Inflammatory macrophage treated with lipopolysaccharide for 1 hour (primary cell): ENCODE results near the gene KLF7.
A peak's percentile ranks its signal among the peaks of the same experiment; 100 is the strongest.

Experiments
- DNase-seq, 2 donors: peaks; one replicate each; pipeline ENCODE4 v3.0.0-alpha.2; 2020 to 2022

KLF7 gene

DNA sequence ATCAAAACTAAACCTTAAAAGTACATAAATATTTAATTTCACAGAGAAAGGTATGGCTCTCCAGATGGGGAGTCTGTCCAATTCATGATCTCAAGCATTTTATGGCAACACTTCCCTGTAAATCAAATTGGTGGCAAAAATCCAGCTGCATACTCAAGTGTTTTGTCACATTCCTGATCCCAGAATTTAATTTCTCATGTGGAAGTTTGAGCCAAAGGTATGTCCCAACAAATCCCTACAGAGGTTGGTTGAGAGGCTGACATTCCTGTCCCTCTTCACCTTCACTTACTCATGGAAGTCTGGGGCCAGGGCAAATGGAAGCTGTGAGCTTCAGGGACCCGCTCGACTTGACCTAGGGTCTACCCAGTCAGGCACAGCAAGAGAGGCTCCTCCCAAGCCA, 17.7 kb downstream of the KLF7 start:
- no peak for DNase-seq

DNA sequence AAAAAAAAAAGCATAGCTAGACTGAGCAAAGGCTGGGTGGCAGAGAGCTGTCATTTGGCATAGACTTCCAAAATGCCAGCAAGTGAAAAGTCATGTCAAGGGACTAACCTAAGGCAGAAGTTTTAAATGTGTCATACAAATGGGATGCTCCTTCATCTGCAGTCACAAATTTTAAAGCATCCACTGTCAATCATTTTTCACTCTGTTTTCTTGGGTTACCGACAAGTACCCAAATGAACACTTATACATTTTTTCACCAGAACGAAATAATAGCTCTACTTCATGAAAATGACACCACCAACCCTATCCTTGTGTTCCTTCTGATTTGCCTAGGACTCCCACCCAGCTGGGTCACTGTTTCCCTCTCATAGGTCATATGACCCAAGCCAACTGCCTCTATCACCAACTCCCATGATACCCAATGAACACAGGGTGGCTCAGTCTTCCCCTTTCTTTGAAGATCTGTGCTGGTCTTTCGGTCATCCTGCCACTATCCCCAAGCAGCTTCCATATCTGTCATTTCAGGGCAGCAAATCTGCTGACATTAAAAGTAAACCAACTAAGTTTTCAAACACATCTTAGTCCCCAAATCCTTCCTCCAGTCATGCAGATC, 21.5 kb downstream of the KLF7 start:
- peak; percentile 48 to 72 for DNase-seq

DNA sequence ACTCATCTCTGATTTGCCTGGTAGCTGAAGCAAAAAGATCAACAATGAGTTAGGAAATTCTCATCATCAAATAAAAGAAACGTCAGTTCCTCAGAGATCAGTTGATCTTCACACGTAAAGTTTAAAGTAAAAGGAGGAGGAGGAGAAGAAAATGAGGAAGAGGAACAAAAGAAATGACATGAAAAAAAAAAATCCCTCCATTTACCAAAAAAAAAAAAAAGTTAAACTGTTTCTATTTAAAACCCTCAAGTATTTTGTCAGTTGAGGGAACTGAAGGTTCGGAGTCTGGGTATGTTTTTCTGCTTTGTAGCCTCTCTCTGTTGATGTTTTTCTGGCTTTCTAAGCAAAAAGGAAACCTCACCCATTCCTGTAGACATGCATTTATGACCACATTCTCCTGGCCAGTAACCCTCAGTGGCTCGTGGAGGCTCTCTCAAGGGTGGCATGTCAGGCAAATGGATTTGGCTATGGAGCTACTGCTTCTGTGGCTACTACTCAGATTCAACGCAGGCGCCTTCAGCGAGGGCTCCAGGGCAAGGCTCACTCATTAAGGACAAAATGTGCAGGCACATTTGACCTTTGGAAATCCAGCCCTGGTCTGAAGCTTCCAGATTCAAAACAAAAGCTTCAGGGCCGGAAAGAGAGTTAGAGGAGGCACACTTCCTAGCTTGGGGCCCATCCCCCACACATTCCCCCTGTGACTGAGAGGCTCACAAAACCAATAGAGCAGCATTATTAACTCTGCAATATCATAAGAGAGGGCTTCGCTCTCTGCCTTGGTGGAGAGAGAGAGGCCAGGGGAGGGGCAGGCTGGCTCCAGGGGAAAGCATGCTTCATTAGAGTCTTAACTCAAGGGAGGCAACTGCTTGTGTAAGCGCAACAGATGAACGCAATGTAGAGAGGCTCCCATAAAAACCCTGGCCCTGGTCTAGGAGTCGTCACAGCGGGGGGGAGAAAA, 22.3 kb downstream of the KLF7 start:
- peak; percentile 68 to 83 for DNase-seq

DNA sequence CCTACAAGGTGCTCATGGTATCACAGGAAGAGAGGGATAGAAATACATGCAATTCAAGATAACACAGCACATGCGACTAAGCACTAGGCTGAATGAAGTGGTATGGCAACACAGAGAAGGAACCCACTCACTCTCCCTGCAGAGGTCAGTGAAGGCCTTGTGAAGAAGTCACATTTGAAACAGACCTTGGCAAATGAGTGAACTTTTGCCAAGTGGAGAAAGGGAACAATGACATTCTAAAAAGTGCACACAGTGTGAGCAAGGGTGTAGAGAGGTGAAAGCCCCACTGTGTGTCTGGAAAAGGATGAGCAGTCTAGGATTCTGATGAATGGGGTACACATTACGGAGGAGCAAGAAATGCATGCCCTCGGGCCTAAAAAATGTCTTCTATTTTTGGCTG, 23.3 kb downstream of the KLF7 start:
- DNase-seq, result peak; percentile 54 to 76

DNA sequence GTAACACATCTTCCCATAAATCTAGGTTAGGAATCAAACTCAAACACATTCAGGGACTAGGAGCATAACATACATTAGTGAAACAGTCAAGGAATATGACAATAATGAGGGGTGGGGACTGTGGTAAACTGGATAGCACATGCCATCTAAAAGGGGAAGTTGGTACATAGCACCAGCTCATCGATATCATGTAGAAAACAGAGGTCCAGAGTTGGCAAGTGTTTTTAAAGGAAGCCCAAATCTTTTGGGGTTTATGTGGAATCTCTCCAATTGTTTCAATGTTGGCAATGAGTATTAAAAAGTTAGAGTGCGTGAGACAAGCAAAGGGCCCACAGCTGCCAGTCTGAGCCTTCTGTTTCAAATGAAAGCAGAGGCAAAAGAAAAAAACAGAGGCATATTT, 24.4 kb downstream of the KLF7 start:
- DNase-seq, result no peak

DNA sequence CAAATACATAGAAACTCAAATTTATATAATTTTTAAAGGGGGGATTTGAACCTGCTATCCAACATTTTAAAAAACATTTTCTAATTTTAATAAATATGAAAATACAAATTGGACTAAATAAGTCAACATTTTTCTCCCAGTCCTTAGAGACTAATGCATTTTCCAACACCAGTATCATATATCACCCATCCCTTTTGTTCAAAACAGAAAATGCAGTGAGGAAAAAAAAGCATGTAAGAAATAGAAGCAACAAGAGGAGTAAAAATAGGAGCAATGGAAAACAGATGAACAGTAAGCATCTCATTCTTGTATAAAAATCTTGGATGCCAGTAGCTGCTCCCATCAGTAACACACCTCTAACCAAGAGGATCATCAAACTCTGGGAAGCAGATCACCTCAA, 25.5 kb downstream of the KLF7 start:
- no peak for DNase-seq

DNA sequence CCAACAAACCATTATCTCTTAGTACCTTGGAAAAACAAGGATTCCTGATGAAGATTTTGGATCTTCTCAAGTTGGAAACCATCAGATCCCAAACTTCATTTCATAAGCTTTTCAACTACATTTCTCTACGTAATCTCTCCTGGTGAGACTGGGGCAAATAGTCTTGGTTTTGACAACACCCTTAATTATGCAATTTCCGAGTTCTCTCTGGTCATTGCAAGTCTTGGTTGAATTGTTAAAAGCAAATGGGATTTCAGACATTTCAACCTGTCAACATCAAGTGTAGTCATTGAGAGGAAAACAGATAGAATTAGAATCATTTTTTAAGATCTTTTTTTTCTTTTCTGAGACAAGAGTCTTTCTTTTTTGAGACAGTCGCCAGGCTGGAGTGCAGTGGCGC, 26.2 kb downstream of the KLF7 start:
- DNase-seq, result peak; percentile 71 to 79

DNA sequence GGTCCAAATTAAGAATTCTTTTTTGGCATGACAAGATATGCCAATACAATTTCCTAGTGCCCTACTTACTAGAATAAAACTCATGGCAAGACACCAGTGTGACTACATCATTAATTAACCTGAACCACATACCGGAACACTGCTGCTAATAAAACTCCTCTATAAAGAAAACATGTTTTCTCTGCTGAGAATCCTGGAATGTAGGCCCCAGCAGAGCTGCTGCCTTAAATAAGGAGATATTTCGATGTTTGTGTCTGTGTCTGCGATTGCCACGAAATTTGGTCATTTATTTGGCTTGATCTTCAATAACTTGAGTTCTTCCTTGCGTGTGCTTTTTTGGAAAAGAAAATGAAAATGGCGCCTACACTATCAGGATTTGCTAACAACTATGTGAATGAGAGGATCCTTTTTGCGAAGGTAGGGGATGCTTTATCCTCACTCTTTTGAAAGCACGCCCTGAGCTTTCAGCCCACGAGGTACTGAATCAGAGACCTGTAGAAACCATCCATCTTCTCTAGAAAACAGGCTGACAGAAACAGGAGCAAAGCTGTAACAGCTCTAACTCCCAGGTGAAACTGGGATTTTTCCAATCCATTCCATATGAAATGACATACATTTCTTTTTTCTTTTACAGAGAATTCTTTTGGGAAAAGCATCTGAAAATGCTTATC, 27.0 kb downstream of the KLF7 start:
- DNase-seq, result no peak

DNA sequence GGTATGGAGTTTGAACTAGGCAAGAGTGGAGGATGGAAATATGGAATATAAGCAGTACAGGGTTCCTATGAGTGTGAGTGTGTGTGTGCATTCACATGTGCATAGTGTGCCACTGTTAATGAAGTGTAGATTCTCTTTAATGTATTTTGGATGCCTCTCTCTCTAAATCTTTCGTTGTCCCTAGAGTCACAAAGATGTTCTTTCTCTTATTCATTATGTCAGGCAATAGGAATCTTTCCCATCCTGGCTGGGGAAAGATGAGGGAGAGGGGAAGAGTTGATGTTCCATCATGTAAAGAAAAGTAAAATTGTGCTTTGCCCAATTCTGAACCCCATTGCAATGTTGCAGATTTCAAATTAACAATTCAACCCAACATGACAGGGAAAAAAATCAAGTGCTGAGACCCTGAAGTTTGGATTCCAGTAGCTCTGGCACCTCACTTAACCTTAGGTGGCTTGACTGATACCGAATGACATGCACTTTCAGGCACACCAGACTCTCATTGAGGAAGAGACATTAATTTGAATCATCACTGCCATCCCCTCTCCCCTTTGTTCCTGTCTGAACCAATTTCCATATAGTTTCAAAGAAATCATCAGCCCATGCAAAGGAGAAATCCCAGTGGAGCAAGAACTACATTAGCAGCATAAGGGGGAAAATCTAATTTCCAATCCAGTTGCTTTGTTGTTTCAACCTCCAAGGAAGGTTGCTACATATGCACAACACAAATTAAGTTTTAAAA, 28.0 kb downstream of the KLF7 start:
- no peak for DNase-seq

DNA sequence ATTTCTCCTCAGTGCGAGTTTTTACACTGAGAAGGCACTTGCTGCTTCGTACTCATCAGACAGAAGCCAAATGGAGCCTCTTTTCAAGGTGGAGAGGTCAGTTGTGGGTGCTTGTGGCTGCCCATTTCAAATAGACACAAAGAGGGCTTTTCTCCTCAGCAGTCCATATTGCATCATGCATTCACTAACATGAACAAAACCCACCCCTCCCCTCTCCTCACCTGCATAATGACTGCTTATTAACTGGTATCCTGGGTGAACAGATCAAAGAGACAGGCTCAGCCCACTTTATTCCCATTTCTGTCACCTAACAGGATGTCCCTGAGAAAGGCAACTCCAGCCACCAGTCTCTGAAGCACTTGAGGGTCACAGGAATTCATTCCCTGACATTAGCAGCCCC, 28.9 kb downstream of the KLF7 start:
- no peak for DNase-seq

DNA sequence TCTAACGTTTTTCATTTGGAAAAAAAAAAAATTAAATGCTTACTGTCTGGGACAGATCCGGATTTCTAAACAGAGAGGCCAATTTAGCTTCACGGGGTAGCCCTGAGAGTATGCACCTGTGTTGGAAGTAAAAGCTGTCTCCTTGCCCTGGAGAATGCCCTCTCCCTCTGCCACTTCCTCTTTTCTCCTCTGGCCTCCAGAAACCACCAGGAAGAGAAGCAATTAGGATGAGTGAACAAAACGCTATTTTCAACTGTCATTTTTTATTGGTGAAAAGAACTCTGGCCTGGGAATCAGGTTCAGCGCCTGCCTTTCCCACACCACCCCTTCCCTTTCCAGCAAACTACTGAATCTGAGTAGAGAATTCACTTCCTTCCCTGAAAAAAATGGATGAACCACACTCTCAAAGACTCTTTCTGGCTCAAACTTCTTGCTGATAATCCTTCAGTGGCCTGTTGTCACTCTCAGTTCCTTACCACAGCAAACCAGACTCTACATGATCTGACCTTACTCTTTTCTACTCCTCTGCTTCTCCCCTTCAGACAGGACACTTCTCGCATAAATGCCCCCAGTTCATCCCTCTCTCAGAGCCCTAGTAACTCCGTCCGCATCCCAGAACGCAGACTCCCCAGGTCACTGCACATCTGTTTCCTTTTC, 29.8 kb downstream of the KLF7 start:
- DNase-seq, result no peak

DNA sequence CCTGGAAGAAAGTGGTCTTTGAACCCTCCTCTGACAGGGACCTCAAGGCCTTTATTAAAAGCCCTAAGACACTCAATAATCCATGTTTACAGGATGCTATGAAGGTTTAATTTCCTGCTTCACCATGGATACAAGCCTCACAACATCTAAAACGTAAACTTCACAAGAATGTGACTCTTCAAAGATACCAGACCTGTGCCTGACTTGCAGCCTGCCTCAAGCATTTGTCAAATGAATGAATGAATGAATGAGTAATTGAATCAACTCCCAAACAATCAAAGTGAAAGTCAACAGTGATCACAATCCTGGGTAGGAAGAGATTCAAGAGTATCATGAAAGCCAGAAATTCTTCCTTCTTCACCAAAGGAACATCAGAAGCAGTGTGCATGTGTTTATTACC, 30.4 kb downstream of the KLF7 start:
- DNase-seq, result no peak

DNA sequence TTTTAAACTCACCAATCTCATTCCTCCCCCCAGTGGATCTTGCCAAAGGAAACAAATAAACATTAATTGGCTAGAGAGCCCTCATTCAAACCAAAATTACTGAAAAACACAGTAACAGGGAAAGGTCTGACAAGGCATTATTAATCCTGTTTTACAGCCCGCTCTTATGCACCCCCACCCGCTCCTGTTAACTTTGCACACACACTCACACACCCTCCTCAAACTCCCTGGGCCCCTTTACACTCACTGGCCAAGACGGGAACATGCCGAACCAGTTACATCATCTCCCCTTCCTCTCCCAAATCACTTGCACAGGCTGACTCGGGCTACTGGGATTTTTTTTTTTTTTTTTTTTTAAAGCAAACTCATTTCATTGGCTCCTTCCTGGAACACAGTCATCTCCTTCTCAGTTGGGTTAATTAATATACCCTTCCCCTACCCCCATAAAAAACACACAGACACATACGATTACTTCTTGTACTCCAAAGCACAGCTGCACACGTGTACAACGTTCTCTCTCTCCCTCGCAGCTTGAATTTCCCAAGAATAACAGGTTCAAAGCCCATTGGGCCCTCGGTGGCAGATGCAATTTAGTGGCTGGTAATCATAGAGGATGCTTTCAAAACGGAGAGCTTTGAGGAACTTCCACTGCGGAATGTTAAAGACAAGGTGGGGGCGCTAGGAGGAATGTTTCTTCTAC, 31.8 kb downstream of the KLF7 start:
- no peak for DNase-seq

DNA sequence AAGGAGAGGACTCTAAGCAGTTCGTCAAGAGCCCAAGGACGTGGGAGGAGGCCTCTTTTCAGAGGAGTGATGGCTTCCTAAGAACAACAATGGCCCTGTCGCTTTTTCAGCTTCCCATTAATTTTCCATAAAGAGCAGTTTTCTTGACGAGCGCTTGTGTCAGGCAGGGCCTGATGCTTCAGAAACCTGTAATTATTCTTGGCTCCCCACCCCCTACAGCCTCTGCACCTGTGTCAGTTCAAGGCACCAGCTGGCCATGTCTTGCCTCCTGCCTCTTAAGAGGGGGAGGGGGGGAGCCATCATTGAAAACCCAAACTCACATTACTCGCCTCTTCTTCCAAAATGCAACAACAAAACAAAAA, 32.3 kb downstream of the KLF7 start:
- DNase-seq, result no peak

DNA sequence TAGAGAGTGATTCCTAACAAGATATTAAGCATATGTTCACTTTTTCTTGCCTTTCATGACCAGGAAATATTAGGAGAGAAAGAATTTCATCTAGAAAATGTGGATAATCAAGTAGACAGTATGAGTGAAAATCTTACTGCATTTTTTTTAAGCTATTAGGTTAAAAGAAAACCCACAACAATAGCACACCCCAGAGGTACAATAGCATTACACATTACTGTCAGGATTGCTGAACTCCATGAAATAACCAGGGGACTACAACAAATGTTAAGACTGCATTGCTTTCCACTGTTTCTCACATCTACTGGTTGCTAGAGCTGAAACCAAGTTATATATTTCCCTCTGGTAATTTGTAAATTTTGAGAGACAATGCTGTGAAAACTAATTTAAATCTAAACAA, 33.7 kb downstream of the KLF7 start:
- no peak for DNase-seq

DNA sequence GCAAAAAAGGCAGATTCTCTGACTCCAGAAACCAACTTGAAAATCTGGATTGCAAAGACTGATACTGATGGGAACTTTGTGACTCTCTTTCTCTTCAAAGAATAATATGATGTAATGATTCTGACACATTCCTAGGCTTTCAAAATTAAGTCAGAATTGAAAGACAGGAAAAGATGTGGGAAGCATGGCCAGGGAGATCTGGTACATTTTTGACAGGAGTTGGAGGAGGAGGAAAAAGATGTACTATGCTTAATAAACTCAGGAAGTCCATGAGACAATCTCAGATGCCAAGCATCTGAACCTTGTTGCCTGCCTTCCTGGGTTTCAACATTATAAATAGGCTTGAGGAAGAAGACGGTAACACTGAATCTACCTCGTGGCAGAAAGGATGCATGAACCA, 34.2 kb downstream of the KLF7 start:
- no peak for DNase-seq

DNA sequence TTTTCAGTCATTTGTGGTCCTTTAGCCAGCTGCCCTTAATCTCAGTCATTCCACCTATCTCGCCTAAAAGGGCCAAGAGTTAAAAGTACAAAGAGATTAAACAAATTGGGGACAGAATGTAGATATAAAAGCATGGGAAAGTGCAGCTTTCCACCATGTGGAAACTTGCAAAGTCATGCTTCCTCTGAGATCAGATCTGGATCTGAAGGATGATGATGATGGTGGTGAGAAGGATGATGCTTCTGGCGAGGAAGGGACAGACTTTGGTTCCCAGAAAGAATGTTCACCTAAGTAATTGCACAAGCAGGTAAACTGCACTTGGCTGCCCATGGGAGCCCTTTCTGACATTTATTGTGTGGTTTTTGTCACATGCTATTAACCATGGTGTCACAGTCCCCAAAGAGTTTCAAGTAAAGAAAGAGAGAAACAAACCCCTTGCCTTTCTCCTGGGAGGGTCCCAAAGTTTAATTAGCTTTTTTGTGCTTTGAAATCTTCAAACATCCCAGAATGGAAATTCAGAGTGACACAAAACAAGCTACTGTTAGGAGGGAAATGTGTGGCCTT, 34.7 kb downstream of the KLF7 start:
- DNase-seq, result no peak

DNA sequence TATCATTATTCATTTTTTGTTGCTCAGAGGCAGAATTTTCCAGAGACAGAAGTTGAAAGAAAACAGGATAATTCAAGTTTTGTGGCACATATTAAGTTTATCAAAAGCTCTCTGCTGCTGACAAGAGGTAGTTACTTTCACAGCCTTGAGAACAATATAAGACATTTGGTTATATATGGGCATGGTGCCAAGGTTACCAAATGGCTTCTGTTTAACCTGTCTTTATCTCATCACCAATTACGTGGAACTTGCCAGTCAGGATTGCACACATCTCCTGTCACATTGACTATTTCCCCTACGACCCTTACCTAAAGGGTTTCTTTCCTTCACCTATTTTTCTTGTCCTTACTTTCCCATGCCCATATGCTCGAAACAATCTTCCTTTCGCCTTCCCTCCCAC, 35.9 kb downstream of the KLF7 start:
- no peak for DNase-seq

DNA sequence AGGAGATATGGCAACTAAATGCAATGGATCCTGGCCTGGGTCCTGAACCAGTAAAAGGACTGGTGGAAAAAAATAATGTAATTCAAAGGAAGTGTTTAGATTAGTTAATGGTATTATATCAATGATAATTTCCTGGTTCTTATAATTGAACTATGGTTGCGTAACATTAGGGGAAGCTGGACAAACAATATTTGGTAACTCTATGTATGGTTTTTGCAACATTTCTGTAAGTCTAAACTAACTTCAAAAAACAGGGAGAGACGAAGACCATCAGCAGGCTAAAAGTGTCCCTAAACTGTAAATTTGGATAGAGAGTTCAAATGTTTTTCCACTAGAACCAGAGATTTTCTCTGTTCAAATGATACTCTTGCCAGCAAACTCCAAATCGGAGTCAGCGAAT, 36.9 kb downstream of the KLF7 start:
- DNase-seq, result peak; percentile 52 to 80

DNA sequence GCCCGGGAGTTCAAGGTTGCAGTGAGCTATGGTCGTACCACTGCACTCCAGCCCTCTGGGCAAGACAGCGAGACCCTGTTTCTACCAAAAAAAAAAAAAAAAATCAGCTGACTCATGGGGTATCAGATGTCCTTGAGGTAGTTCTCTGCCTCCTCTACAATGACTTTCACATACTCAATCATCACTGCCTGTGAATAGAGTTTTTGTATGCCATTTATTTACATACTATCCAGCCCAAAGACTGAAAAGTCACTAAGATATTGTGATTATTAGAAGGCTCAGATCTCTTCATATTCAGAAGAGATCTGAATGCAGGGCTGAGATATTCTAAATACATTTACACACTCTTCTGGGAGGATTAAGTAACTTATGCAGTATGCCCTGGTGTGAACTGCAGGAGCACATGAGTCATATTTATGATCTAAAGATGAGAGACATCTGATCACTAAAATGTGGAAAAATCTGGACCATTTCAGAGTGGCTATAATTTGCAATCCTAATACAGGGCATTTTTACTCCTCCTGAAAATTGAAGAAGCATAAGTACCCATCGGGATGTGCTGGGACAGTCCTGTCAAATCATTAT, 38.9 kb downstream of the KLF7 start:
- peak in 1 of 2 donors; percentile 35 for DNase-seq

DNA sequence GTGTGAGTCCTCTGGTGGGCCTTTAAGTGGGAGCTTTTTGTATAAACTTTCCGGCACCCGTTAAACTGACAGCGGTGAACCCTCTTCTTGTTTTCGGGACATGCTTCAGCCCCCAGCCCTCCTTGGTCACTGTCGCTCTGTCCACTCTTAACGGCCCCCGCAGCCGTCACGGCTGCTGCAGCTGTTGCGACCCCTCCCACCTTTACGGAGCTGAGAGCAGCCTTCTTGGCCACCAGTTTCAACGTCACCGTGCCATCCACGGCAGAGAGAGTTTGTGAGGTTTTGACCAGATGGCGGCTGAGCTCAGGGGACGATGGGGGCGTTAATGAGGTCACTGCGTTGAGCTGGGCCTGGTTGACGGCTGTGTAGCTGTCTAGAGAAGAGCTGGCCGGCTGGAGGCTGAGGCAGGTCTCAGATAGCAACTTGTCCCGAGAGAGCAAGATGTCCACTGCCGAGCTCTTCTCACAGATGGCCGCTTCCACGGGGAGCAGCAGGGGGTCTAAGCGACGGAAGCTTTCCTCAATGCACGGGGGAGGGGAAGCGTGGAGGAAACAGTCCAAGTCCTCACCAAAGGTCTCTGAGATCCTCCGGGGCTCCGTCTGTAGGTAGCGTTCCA, 41.9 kb downstream of the KLF7 start:
- DNase-seq, result no peak
